Activated T-helper 1 cell treated with Interleukin-2 at 50 U/mL for 16 hours (primary cell): ENCODE measurements around the gene USP5.
A peak's percentile ranks its signal among the peaks of the same experiment; 100 is the strongest.

Experiments used
- DNase-seq: peaks from one replicate; pipeline ENCODE4 v3.0.0-alpha.2; 2020; ENCODE audit warnings: low read depth

USP5 gene

GRCh38 chr12:6826125-6826733, 25.7 kb upstream of the USP5 start:
- DNase-seq, result no peak

- no peak for DNase-seq
Measured at GRCh38 chr12:6826734-6827436, 25.1 kb upstream of the USP5 start.

GRCh38 chr12:6827437-6827911, 24.5 kb upstream of the USP5 start:
- DNase-seq, result no peak

GRCh38 chr12:6827982-6828780, 23.8 kb upstream of the USP5 start, which contains the start of gene P3H3:
Gene P3H3, plus strand, starts transcription at chr12:6828407. Its CDS starts 34 bp downstream, at chr12:6828441.
- DNase-seq, result no peak

- DNase-seq, result peak; percentile 33
Measured at GRCh38 chr12:6828781-6829535, 23.0 kb upstream of the USP5 start.

GRCh38 chr12:6829536-6830220, 22.3 kb upstream of the USP5 start:
- no peak for DNase-seq

GRCh38 chr12:6830286-6830890, 21.6 kb upstream of the USP5 start:
- no peak for DNase-seq

GRCh38 chr12:6830999-6831398, 21.0 kb upstream of the USP5 start:
- DNase-seq, result no peak

- no peak for DNase-seq
Measured at GRCh38 chr12:6831450-6831995, 20.4 kb upstream of the USP5 start.

- no peak for DNase-seq
Measured at GRCh38 chr12:6832125-6832524, 19.8 kb upstream of the USP5 start.

- no peak for DNase-seq
Measured at GRCh38 chr12:6833189-6833890, 18.6 kb upstream of the USP5 start.

GRCh38 chr12:6834254-6834653, 17.7 kb upstream of the USP5 start:
- DNase-seq, result no peak

GRCh38 chr12:6834873-6835272, 17.1 kb upstream of the USP5 start:
- DNase-seq, result no peak

- DNase-seq, result no peak
Measured at GRCh38 chr12:6836851-6837250, 15.1 kb upstream of the USP5 start.

GRCh38 chr12:6837370-6838060, 14.4 kb upstream of the USP5 start:
- DNase-seq, result no peak

GRCh38 chr12:6838854-6839253, 13.1 kb upstream of the USP5 start:
- DNase-seq, result no peak

- DNase-seq, result no peak
Measured at GRCh38 chr12:6839482-6840201, 12.3 kb upstream of the USP5 start.

- no peak for DNase-seq
Measured at GRCh38 chr12:6840330-6840729, 11.6 kb upstream of the USP5 start.
